Stomach (tissue), 9 donors: ENCODE measurements around the gene IQSEC1. TPM values are rescaled to one million over a fixed set of nuclear protein-coding genes. Genes with fewer than 3 reads are reported as not detected.

Experiments
- DNase-seq, 2 donors: peaks; one replicate each; pipeline versions ENCODE4 v3.0.0 to v3.0.0-alpha.2; 2013 to 2019
- H3K27ac ChIP-seq, 5 donors: fragments of 200-600 bp in 4 of 5; sonication (generic) in 4 of 5; one replicate each; pipeline ENCODE4 v1.5.1; 2013 to 2019; ENCODE audit warnings: mild to moderate bottlenecking in 1 of 5, moderate library complexity in 1 of 5
- H3K27me3 ChIP-seq, 3 donors: fragments of 200-600 bp; sonication (generic); one replicate each; pipeline ENCODE4 v1.5.1; 2017 to 2019; ENCODE audit warnings: mixed run types in 1 of 3
- H3K36me3 ChIP-seq, 4 donors: fragments of 200-600 bp; sonication (generic); 1 replicate in 3 of 4; 2 replicates in 1 of 4; pipeline ENCODE4 v1.5.1; 2016 to 2019
- H3K4me1 ChIP-seq, 4 donors: fragments of 200-600 bp; sonication (generic); one replicate each; pipeline ENCODE4 v1.5.1; 2016 to 2019
- H3K4me3 ChIP-seq, 4 donors: fragments of 200-600 bp; sonication (generic) in 3 of 4; one replicate each; pipeline ENCODE4 v1.5.1; 2016 to 2019; ENCODE audit warnings: mild to moderate bottlenecking in 1 of 4
- H3K9me3 ChIP-seq, 4 donors: fragments of 200-600 bp; sonication (generic); one replicate each; pipeline ENCODE4 v1.5.1; 2016 to 2019
- CTCF ChIP-seq, 7 experiments: fragments of 450-650 bp in 4 of 7; fragments of 200-600 bp in 3 of 7; sonication (generic) in 3 of 7; IDR thresholded peaks; one replicate each; pipeline ENCODE4 v1.5.1; 2016 to 2019; ENCODE audit warnings: antibody characterized with exemption in 7 of 7, control low read depth in 2 of 7, mild to moderate bottlenecking in 1 of 7
- EP300 ChIP-seq: sonication (generic); formaldehyde crosslinking; IDR thresholded peaks from one replicate; pipeline ENCODE4 v1.6.1; 2017; ENCODE audit warnings: antibody characterized with exemption
- POLR2A ChIP-seq, 4 donors: fragments of 450-650 bp; IDR thresholded peaks; one replicate each; pipeline ENCODE4 v1.6.1; 2016; ENCODE audit warnings: antibody characterized with exemption in 4 of 4, control low read depth in 2 of 4, mild to moderate bottlenecking in 1 of 4, moderate library complexity in 1 of 4
- POLR2AphosphoS5 ChIP-seq, 3 donors: sonication (generic); formaldehyde crosslinking; IDR thresholded peaks; one replicate each; pipeline ENCODE4 v1.6.1; 2016; ENCODE audit warnings: antibody characterized with exemption in 3 of 3
- WGBS, 5 donors: extraction: QIAGEN DNeasy Blood & Tissue Kit in 3 of 5; methylation state at CpG; one replicate each; pipeline versions ENCODE4 v1.1.5 to v1.1.7; 2013 to 2018; 5-methylcytosine and 5-hydroxymethylcytosine counted together
- intact Hi-C: fragments of 100-400 bp; cut with DNase I; formaldehyde crosslinking; loops from one replicate; pipeline ENCODE4 v1.15.1; 2023; ENCODE audit warnings: low total_unique reads
- polyA plus RNA-seq, 3 donors: library from polyadenylated mRNA; stranded (reverse); fragments of 200-250 nt; gene quantifications; one replicate each; pipeline ENCODE4 v1.2.3, GENCODE V29; 2013
- total RNA-seq, 5 donors: library from RNA; depleted of rRNA; stranded (reverse); fragments of >200 nt; gene quantifications; one replicate each; pipeline versions ENCODE4 v1.1.0 to v1.2.3, GENCODE V29; 2014 to 2016
- donor health status: healthy with polysubstance abuse.
- donor health status: Bipolar disorder and iron deficiency.
- donor health status: healthy.

The IQSEC1 gene
- total and polyA plus RNA-seq, 8 donors = 6.7 to 46.9 (median 20.8) TPM

- Histone ChIP-seq H3K27me3 (no peaks in the 10 kb centered on the region), H3K4me3 (peak overlapping the region; percentile 74 to 95 (median 86)), H3K27ac (peak overlapping the region; percentile 83 to 92 (median 87)), H3K36me3 (no peaks in the 10 kb centered on the region), H3K4me1 (peaks cover 13 to 71% (median 41%) of the 10 kb centered on the region in 4 donors), H3K9me3 (no peaks in the 10 kb centered on the region)
- no peak for TF ChIP-seq POLR2AphosphoS5 (IDR thresholded peaks at IDR 0.05)
- TF ChIP-seq POLR2A (IDR thresholded peaks at IDR 0.05) = no peak
- TF ChIP-seq EP300 = no peak
- no peak for TF ChIP-seq CTCF (IDR thresholded peaks at IDR 0.05)
- WGBS, 5 donors = 0 to 3% (median 1%) methylated on average over 11 to 25 of the region's 25 CpGs; no CpG with 5 or more reads in 1 of the 5 donors
- DNase-seq = peak; percentile 58 to 80
- intact Hi-C loops = no loop called here
Observed at GRCh38 chr3:12994357-12994606, 78.9 kb downstream of the IQSEC1 start.

GRCh38 chr3:12993517-12994356 lies 79.5 kb downstream of the IQSEC1 start:
- H3K4me1 ChIP-seq = peaks cover 13 to 68% (median 40%) of the 10 kb centered on the region in 4 donors
- H3K27me3 ChIP-seq = no peaks in the 10 kb centered on the region
- 0 to 6% (median 1%) methylated on average over 3 to 114 of the region's 114 CpGs for WGBS, 5 donors
- intact Hi-C loops = no loop called here
- no peaks in the 10 kb centered on the region for H3K36me3 ChIP-seq
- peak overlapping the region; percentile 74 to 95 (median 86) for H3K4me3 ChIP-seq
- TF ChIP-seq POLR2AphosphoS5 (IDR thresholded peaks at IDR 0.05) (peak in 1 of 3 donors; percentile 4), POLR2A (IDR thresholded peaks at IDR 0.05) (no peak)
- DNase-seq = peak; percentile 46 to 68
- H3K9me3 ChIP-seq = no peaks in the 10 kb centered on the region
- H3K27ac ChIP-seq = peak overlapping the region; percentile 83 to 92 (median 87)

- Histone ChIP-seq H3K4me3 (peak overlapping the region; percentile 74 to 95 (median 86)), H3K27ac (peak overlapping the region; percentile 6 to 92 (median 69))
- 21 to 37% (median 23%) methylated on average over 3 to 24 of the region's 24 CpGs for WGBS, 5 donors
Observed at GRCh38 chr3:12992629-12993516, 80.4 kb downstream of the IQSEC1 start.

GRCh38 chr3:12991861-12992281 lies 81.4 kb downstream of the IQSEC1 start:
- H3K27me3 ChIP-seq = no peaks in the 10 kb centered on the region
- no peaks in the 10 kb centered on the region for H3K9me3 ChIP-seq
- H3K4me1 ChIP-seq = peaks cover 13 to 66% (median 40%) of the 10 kb centered on the region in 4 donors
- WGBS, 5 donors = 51 to 72% (median 60%) methylated on average over 8 to 9 of the region's 9 CpGs
- no peak overlapping the region for H3K4me3 ChIP-seq
- intact Hi-C loops = no loop called here
- H3K27ac ChIP-seq = peak overlapping the region in 3 of 5 donors; percentile 19 to 92 (median 23)
- H3K36me3 ChIP-seq = no peaks in the 10 kb centered on the region
- TF ChIP-seq EP300 = no peak
- TF ChIP-seq POLR2A (IDR thresholded peaks at IDR 0.05) = no peak
- TF ChIP-seq POLR2AphosphoS5 (IDR thresholded peaks at IDR 0.05) = no peak
- TF ChIP-seq CTCF (IDR thresholded peaks at IDR 0.05) = no peak
- DNase-seq = peak in 1 of 2 donors; percentile 47

More at GRCh38 chr3:12992629-12993516, 80.4 kb downstream of the IQSEC1 start:
- peak in 1 of 2 donors; percentile 70 for DNase-seq
- Histone ChIP-seq H3K4me1 (peaks cover 13 to 63% (median 38%) of the 10 kb centered on the region in 4 donors), H3K27me3 (no peaks in the 10 kb centered on the region), H3K36me3 (no peaks in the 10 kb centered on the region), H3K9me3 (no peaks in the 10 kb centered on the region)
- intact Hi-C loops = no loop called here
- TF ChIP-seq EP300 = no peak
- peak in 1 of 7 experiments; percentile 12 for TF ChIP-seq CTCF (IDR thresholded peaks at IDR 0.05)
- no peak for TF ChIP-seq POLR2AphosphoS5 (IDR thresholded peaks at IDR 0.05)
